ENCODE data around the gene C3.
"Not testable (repeated sequence)": the region's sequence is repeated elsewhere in the genome, so short reads cannot be mapped to it uniquely, and the experiment has no call there.

Gene C3
- total RNA-seq, result 0 to 0.15 (median 0.14) reads per million in 4 donors

DNA sequence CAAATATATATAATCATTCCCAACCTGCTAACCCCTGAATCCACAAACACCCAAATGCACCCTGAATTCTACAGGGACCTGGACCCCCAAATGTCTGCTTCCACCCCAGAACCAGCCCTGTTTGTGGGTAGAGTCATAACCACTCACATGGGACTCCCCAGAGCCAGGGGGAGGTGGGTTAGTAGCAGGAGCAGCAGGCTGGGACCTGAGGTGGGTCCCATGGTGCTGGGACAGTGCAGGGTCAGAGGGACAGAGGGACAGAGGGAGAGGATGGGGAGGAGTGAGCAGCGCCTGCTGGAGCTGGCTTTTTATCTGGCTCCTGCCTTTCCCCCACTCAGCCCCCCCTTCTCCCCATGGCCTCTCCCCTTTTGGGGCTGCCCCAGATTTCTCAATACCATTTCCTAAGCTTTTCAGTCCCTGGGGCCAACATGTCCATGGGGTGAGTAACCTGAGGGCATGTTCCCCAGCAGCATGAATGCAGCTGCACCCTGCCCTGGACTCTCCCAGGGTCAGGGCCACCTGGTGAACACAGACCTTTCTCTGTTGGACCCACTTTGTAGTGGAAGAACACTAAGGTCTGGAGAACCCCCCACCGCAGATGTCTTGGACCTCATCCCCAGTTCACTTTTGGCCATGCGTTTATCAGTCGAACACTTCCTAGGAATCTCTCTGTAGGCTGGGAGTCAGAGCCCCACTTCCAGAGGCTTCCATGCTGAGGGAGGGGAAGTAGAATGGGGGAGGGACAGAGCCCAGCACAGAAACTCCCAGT, at the start of gene C3:
TSS of gene C3 (minus strand) at position 282 of the 769 bp plus-strand sequence. CDS start at position 221, 61 bp downstream.
- no peak for DNase-seq

GRCh38 chr19:6769006-6769619, 48.7 kb upstream of the C3 start:
- DNase-seq, result no peak

DNA sequence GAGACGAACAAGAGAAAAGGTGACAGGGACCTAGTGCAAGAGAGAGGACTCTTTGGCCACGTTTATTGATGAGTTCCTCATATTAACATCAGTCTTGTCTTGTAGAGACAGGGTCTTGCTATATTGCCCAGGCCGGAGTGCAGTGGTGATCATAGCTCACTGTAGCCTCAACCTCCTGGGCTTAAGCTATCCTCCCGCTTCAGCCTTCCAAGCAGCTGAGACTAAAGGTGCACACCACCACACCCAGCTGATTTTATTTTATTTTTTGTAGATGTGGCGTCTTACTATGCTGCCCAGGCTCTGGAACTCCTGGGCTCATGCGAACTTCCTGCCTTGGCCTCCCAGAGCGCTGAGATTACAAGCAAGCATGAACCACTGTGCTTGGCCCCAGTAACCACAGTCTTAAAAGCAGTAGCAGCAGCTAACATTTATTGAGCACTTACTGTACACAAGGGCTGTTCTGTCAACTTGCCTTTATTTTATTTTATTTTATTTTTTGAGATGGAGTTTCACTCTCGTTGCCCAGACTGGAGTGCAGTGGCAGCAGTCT, 47.9 kb upstream of the C3 start:
- DNase-seq, result peak in 2 of 5 donors; percentile 18 to 40

DNA sequence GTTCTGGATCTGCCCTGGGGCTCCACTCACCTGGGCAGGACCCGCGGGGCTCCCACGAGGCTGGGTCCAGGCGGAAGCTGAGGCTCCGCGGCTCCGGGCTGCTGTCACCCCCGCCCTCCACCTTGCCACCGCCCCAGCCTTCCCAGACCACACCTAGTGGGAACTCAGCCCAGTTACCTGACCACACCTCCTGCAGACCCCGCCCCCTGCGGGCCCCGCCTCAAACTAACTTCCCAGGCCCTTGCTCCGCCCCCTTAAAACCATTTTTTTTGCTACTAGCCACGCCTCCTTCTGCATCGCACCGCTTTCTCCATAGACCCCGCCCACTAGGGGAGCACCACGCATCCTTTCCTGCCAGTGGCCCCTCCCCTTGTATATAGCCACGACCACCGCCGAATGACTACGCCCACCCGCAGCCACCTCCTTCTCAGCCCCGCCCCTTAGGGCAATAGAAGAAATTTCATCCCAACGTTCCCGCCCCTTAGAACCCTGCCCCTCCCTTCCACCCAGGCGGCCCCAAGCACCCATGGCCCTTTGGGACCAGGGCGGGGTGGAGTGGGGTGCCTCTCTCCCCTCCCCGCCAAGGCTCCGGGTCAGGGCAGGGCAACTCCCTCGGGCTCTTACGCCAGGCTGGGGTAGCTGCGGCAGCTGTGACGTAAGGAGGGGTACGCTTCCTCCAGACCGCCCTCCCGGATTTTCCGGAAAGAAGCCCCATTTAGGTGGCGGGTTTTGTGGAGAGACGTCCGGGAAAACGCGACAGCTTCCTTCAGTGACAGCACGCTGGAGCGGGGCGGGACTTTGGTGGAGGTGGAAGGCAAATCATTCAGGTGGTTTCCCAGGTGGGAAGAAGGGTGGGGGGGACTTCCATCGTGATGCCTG, 47.1 kb upstream of the C3 start, which contains the start of gene SH2D3A:
TSS of gene SH2D3A (minus strand) at position 79 of the 879 bp plus-strand sequence. CDS start 3,687 bp downstream, outside the sequence.
- peak; percentile 88 to 96 (median 92) for DNase-seq

DNA sequence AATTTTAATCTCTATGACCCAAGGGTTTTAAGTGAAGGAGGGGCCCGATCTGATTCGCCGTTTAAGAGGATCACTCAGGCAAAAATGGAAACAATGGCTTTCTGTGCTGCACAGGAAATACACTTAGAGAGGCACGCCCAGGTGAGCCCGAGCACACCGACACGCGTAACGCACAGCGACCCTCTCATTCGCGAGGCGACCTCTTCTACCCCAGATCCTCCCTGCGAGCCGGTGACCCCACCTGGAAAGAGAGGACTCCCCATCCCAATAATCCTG, 46.6 kb upstream of the C3 start:
- no peak for DNase-seq

- peak in 1 of 5 donors; percentile 31 for DNase-seq
These were observed 46.1 kb upstream of the C3 start for GRCh38 chr19:6766357-6767080.

DNA sequence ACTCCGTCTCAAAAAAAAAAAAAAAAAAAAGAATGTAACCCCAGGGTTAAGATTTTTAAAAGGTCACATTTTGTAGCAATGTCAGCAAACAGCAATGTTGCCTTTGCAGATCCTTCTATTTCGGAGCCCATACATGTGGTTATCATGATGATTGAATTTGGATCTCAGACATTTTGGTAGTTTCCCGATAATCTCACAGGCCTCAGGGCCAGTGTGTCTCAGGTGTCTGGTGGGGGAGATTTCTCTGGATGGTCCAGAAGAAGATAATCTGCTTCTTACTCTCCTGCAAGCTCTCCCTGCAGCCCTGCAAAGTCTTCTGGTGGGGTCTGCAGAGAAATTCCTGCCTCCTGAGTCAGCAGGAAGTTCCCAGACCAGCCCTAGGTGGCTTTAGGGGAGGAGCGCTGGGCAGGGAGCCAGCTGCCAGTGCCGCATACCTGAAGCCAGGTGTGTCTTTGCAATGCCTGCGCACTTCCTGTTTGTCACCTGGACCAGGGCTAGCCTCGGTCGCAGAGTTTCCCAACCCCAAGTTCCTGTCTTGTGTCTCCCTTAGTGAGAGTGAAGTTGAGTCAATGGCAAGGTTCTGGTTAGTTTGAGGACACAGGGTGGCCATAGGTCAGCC, 45.4 kb upstream of the C3 start:
- peak in 1 of 5 donors; percentile 32 for DNase-seq

DNA sequence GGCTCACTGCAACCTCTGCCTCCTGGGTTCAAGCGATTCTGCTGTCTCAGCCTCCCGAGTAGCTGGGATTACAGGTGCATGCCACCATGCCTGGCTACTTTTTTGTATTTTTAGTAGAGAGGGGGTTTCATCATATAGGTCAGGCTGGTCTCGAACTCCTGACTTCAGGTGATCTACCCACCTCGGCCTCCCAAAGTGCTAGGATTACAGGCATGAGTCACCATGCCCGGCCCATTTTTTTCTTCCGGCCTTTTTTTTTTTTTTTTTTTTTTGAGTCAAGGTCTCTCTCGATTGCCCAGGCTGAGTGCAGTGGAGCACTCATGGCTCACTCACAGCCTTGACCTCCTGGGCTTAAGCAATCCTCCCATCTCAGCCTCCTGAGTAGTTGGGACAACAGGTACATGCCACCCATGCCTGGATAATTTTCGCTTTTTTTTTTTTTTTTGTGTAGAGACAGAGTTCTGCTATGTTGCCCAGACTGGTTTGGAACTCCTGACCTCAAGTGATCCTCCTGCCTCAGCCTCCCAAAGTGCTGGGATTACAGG, 41.9 kb upstream of the C3 start:
- not testable (repeated sequence) for DNase-seq

- no peak for DNase-seq
These were observed 40.7 kb upstream of the C3 start for GRCh38 chr19:6761053-6761676.

DNA sequence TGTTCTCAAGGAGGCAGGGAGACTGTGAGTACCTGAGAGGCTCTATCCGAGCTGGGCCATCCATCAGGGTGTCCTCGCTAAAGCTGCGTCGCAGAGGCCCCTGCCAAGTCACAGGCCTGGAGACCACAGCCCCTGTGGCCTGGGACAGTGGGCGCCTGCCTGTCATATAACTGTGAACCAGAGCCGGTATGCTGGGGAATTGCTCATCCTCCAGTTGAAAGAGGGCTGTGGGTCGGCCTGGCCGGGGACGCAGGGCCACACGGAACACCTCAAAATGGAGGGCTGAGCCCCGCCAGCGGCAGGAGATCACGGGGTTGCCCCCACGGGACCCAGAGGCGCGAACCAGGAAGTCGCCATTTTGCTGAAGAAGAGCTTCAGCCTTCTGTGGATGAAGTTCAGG, 40.2 kb upstream of the C3 start:
- no peak for DNase-seq

DNA sequence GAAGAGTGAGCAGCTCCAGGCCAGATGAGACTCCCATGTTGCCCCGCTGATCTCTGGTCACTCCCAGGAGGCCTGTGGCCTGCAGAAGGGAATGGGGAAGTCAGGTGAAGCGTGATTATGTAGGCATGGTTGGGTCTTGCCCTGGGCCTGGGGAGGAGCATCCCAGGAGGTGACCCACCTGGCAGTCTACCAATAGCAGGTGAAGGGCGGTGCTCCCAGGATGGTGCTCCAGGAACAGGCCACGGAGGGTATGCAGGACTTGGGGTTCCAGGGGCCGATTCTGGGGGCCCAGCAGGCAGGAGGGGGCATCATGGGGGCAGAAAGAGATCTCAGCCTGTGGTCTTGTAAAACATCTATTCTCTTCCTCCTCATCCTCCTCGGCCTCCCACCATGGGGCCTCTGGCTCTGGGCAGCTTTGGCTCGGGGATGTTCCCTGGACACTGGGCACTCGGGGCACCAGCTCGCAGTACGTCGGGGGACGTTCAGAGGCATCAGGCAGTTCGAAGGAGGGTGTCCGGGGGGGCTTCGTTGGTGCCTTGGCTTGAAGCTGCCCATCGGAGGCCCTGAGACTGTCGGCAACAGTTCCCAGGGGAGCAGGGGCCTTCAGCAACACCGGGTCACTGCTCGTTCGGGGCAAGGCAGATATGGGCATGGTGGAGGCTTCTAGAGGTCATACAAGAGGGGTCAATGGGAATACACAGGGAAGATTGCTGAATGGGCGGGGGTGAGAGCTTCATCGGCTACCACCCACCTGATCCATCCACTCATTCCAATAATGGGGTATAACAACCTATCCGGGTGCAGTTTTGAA, 34.4 kb upstream of the C3 start:
- no peak for DNase-seq

GRCh38 chr19:6754136-6754535, 33.7 kb upstream of the C3 start:
- no peak for DNase-seq

DNA sequence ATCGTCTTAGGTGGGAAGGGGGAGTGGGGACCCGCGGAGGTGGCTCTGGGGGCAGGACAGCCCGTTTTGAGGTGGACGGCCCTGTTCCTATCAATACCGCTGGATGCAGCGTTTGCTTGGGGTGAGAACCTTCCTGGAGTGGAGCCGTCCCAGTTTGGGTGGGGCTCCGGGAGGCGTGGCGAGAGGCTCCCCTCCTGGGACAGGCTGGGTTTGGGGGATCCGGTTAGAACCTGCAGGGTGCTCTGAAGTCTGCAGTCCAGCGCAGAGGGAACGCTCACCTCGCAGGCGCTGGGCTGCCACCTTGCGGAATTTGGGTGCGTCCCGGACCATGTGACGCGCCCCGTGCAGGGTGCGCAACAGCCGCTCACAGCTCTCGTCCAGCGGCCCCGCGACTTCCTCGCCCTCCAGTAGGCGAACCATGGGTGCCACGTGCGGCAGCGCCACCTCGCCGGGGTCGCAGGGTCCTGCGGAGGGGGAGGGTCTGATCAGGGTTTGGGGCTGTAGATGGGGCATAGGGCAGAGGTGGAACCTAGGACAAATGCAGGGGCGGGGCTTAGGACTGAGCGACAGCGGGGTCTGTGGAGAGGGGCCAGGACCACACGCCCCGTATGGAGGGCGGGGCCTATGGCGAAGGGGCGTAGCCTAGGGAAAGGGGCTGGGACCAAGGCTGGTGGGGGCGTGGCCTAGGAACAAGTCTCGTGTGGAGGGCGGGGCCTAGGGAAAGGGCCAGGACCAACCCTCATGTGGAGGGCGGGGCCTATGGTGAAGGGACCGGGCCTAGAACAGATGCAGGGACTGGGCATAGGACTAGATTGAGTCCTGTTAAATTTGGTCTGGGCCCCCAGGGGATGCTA, 33.0 kb upstream of the C3 start:
- peak; percentile 61 to 82 (median 67) for DNase-seq

GRCh38 chr19:6752256-6753177, 32.1 kb upstream of the C3 start:
- no peak for DNase-seq

- no peak for DNase-seq
These were observed 30.7 kb upstream of the C3 start for GRCh38 chr19:6751189-6751588.

- DNase-seq, result no peak
These were observed 29.6 kb upstream of the C3 start for GRCh38 chr19:6750062-6750461.

DNA sequence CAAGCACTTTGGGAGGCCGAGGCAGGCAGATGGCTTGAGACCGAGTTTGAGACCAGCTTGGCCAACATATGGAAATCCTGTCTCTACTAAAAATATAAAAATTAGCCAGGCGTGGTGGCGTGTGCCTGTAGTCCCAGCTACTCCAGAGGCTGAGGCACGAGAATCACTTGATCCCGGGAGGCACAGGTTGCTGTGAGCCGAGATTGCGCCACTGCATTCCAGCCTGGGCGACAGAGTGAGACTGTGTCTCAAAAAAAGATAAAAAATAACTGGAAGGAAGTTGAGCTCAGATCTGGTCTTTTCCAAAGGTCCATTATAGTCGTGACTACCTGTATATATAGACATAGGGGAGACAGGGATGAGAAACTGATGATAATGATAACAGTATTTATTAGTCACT, 28.1 kb upstream of the C3 start:
- DNase-seq, result not testable (repeated sequence)

DNA sequence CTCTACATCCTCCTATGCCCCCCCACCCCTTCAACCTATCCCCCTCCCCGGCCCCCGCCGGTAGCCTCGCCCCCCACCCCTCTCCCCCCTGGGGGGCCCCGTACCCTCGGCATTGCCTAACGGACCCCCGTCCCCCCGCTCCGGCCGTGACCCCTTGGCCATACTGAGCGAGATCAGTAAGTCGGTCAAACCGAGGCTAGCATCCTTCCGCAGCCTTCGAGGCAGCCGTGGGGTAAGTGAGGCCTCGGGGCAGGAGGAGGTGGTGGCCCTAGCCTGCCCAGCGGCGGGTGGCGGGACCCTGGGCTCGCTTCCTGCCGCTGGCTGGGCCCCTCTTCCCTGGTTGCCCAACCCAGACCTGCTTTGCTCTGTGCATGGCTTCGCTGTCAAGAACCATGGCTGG, 25.5 kb upstream of the C3 start:
- DNase-seq, result no peak
